K562 (cell line): ENCODE measurements around the gene PLBD1. TPM values are rescaled to one million over a fixed set of nuclear protein-coding genes. Genes with fewer than 3 reads are reported as not detected.

Experiments
- ATAC-seq: fragments of 200-7000 bp; cut with Tn5 transposase; 3 replicates; pipeline ENCODE4 v1.9.1; 2020; ENCODE audit warnings: moderate library complexity
- BruUV-seq: library from RNA; stranded (reverse); fragments of 400-500 nt; replicated peaks from 2 replicates; lab custom pipeline; 2021; lab: Mats Ljungman, UMichigan
- CTCF ChIA-PET: fragments of 300-600 bp; formaldehyde crosslinking; extraction: SDS; loops from one replicate; lab custom pipeline; 2021; ENCODE audit warnings: low intra/inter-chr PET ratio; lab: Yijun Ruan, JAX
- POLR2A ChIA-PET: fragments of 300-600, 350-650 bp; sonication (Branson Sonifier 250); formaldehyde crosslinking; extraction: SDS; loops from one replicate; lab custom pipeline; 2021; ENCODE audit warnings: antibody characterized with exemption, inconsistent platforms; lab: Yijun Ruan, JAX
- DNase-seq, 4 experiments: peaks; one replicate each; pipeline versions ENCODE4 v3.0.0 to v3.0.0-alpha.2; 2011 to 2018; ENCODE audit warnings: low spot score in 3 of 4, mixed read lengths in 3 of 4; ENCODE audit errors: extremely low read depth in 1 of 4
- FAIRE-seq: peaks from 2 replicates; lab custom pipeline; 2011; peaks lifted over from hg19 to GRCh38; lab: Jason Lieb, UNC
- H2AFZ ChIP-seq: 2 replicates; pipeline ENCODE4 v1.6.0; 2011; ENCODE audit warnings: low read depth, low read length, control low read depth, inconsistent platforms
- H3K27ac ChIP-seq: fragments of 200-600 bp; 3 replicates; pipeline ENCODE4 v1.8.0; 2011; ENCODE audit warnings: low read depth, mild to moderate bottlenecking, control low read depth, inconsistent platforms, low read length, moderate library complexity, mixed read lengths; ENCODE audit errors: extremely low read depth
- H3K27me3 ChIP-seq, 2 experiments: fragments of 300-600 bp in 1 of 2; 2 replicates in 1 of 2; 3 replicates in 1 of 2; pipeline versions ENCODE4 v1.6.0 to v1.8.0; 2011; ENCODE audit warnings: inconsistent platforms in 2 of 2, low read length in 2 of 2, mild to moderate bottlenecking in 1 of 2, mixed read lengths in 1 of 2, moderate library complexity in 1 of 2; ENCODE audit not compliant: control insufficient read depth in 2 of 2, insufficient read depth in 2 of 2
- H3K36me3 ChIP-seq: fragments of 300-600 bp; 3 replicates; pipeline ENCODE4 v1.8.0; 2011; ENCODE audit warnings: mild to moderate bottlenecking, low read length, inconsistent platforms; ENCODE audit not compliant: control insufficient read depth, insufficient read depth
- H3K4me1 ChIP-seq, 2 experiments: fragments of 200-600 bp in 1 of 2; replicated peaks in 1 of 2; 2 replicates in 1 of 2; 3 replicates in 1 of 2; pipeline versions ENCODE4 v1.5.1 to v1.8.0; 2011; ENCODE audit warnings: inconsistent platforms in 2 of 2, low read length in 2 of 2, mild to moderate bottlenecking in 1 of 2, mixed read lengths in 1 of 2, moderate library complexity in 1 of 2; ENCODE audit not compliant: control insufficient read depth in 2 of 2, insufficient read depth in 2 of 2
- H3K4me2 ChIP-seq: 2 replicates; pipeline ENCODE4 v1.6.1; 2011; ENCODE audit warnings: low read length, control low read depth, inconsistent platforms, mixed read lengths; ENCODE audit not compliant: insufficient read depth
- H3K4me3 ChIP-seq: fragments of 200-600 bp; sonication (generic), shearing (Covaris generic); 2 replicates; pipeline ENCODE4 v1.5.1; 2016; ENCODE audit warnings: control low read depth, inconsistent platforms
- H3K79me2 ChIP-seq: fragments of 200-600 bp; 3 replicates; pipeline ENCODE4 v1.8.0; 2011; ENCODE audit warnings: low read length, inconsistent platforms; ENCODE audit not compliant: control insufficient read depth, insufficient read depth
- H3K9ac ChIP-seq, 2 experiments: 2 replicates each; pipeline versions ENCODE4 v1.6.0 to v1.6.1; 2011; ENCODE audit warnings: low read depth in 2 of 2, low read length in 2 of 2, control low read depth in 1 of 2, inconsistent platforms in 1 of 2, mild to moderate bottlenecking in 1 of 2, mixed read lengths in 1 of 2; ENCODE audit not compliant: insufficient read depth in 1 of 2
- H3K9me1 ChIP-seq: one replicate; pipeline ENCODE4 v1.6.0; 2011; ENCODE audit warnings: inconsistent platforms, mild to moderate bottlenecking, low read length, moderate library complexity; ENCODE audit not compliant: control insufficient read depth, insufficient read depth
- H3K9me3 ChIP-seq: replicated peaks from 2 replicates; pipeline ENCODE4 v1.5.1; 2011; ENCODE audit warnings: low read depth, low read length, inconsistent platforms; ENCODE audit not compliant: control insufficient read depth, insufficient read depth
- H4K20me1 ChIP-seq: replicated peaks from 2 replicates; pipeline ENCODE4 v1.6.1; 2011; ENCODE audit warnings: low read length, inconsistent platforms, mixed read lengths; ENCODE audit not compliant: control insufficient read depth, insufficient read depth
- BRD9 ChIP-seq: fragments of 450-650 bp; IDR thresholded peaks from 2 replicates; pipeline ENCODE4 v1.6.1; 2018; ENCODE audit warnings: low read depth; ENCODE audit not compliant: partially characterized antibody
- CBX8 ChIP-seq: fragments of 200-600 bp; sonication (generic); IDR thresholded peaks from 2 replicates; pipeline ENCODE4 v1.6.1; 2012; ENCODE audit warnings: borderline replicate concordance, mixed run types, low read depth, mild to moderate bottlenecking, moderate library complexity, mixed read lengths, low read length, control low read depth, inconsistent platforms; ENCODE audit not compliant: poor library complexity, severe bottlenecking; ENCODE audit errors: extremely low read depth
- ELK1 ChIP-seq: sonication (generic); formaldehyde crosslinking; IDR thresholded peaks from 2 replicates; pipeline ENCODE4 v1.8.1; 2022; ENCODE audit warnings: missing genetic modification reagents
- ETV5 ChIP-seq: sonication (generic); formaldehyde crosslinking; IDR thresholded peaks from 2 replicates; pipeline ENCODE4 v1.4.0; 2020; ENCODE audit warnings: low read depth, mild to moderate bottlenecking, missing genetic modification reagents
- GABPB2 ChIP-seq: fragments of 250-450 bp; sonication (Bioruptor Pico); conservative IDR thresholded peaks from 2 replicates; pipeline ENCODE4 v1.5.1; 2021; ENCODE audit warnings: mild to moderate bottlenecking
- GTF2B ChIP-seq: IDR thresholded peaks from 2 replicates; pipeline ENCODE4 v1.6.1; 2011; ENCODE audit not compliant: insufficient read length; ENCODE audit errors: extremely low read depth
- HMG20B ChIP-seq: fragments of 250-450 bp; sonication (Bioruptor Pico); IDR thresholded peaks from 2 replicates; pipeline ENCODE4 v1.5.0; 2021; ENCODE audit warnings: mild to moderate bottlenecking
- NBN ChIP-seq: fragments of 450-650 bp; IDR thresholded peaks from 2 replicates; pipeline ENCODE4 v1.6.1; 2016; ENCODE audit warnings: low read depth, mild to moderate bottlenecking
- PML ChIP-seq: IDR thresholded peaks from 2 replicates; pipeline ENCODE4 v1.6.1; 2012; ENCODE audit warnings: low read length, inconsistent platforms
- POLR3G ChIP-seq: IDR thresholded peaks from 2 replicates; pipeline ENCODE4 v1.6.1; 2011; ENCODE audit not compliant: insufficient read length, insufficient replicate concordance; ENCODE audit errors: extremely low read depth
- ZBTB49 ChIP-seq: sonication (generic); formaldehyde crosslinking; IDR thresholded peaks from 2 replicates; pipeline ENCODE4 v1.8.0; 2022; ENCODE audit warnings: missing genetic modification reagents, mild to moderate bottlenecking, borderline replicate concordance
- ZBTB8A ChIP-seq: fragments of 450-650 bp; IDR thresholded peaks from 2 replicates; pipeline ENCODE4 v1.6.1; 2018; ENCODE audit warnings: mild to moderate bottlenecking, moderate library complexity; ENCODE audit not compliant: partially characterized antibody
- ZNF561 ChIP-seq: fragments of 450-650 bp; formaldehyde crosslinking; conservative IDR thresholded peaks from 2 replicates; pipeline ENCODE4 v1.4.0; 2020; ENCODE audit warnings: mild to moderate bottlenecking, moderate library complexity
- ZNF586 ChIP-seq: fragments of 450-650 bp; formaldehyde crosslinking; conservative IDR thresholded peaks from 2 replicates; pipeline ENCODE4 v1.4.0; 2020; ENCODE audit warnings: mild to moderate bottlenecking, moderate library complexity
- ZNF764 ChIP-seq: fragments of 250-450 bp; sonication (Bioruptor Pico); IDR thresholded peaks from 2 replicates; pipeline ENCODE4 v1.4.0; 2020; ENCODE audit warnings: low read depth, mild to moderate bottlenecking, moderate library complexity
- ZNF79 ChIP-seq: fragments of 250-450 bp; sonication (Bioruptor Pico); IDR thresholded peaks from 2 replicates; pipeline ENCODE4 v1.4.0; 2020; ENCODE audit warnings: low read depth, mild to moderate bottlenecking, moderate library complexity
- WGBS: fragments of 100-300 bp; shearing (Covaris generic); methylation state at CpG from one replicate; pipeline ENCODE4 v1.1.6; 2016; ENCODE audit warnings: low coverage, mixed read lengths; ENCODE audit not compliant: insufficient coverage; ENCODE audit errors: missing lambda C conversion rate; 5-methylcytosine and 5-hydroxymethylcytosine counted together
- in situ Hi-C: fragments of 300-500 bp; cut with MboI; formaldehyde crosslinking; loops from 4 replicates; pipeline ENCODE4 v1.15.0; 2018; ENCODE audit warnings: inconsistent platforms, mixed read lengths
- intact Hi-C: fragments of 100-400 bp; cut with micrococcal nuclease; formaldehyde crosslinking; loops from 2 replicates; pipeline ENCODE4 v1.14.2; 2022
- polyA plus RNA-seq, 8 experiments: library from polyadenylated mRNA; depleted of rRNA in 4 of 8; stranded (reverse) in 5 of 8; unstranded in 3 of 8; fragments of >200 nt; fragmentation: Nextera tagmentation in 2 of 8; fragmentation: Illumina TruSeq in 1 of 8; extraction: Ambion mirVana in 2 of 8; extraction: Trizol in 1 of 8; gene quantifications; 2 replicates each; pipeline versions ENCODE4 v1.2.1 to v1.2.3, GENCODE V29; 2011 to 2014; ENCODE audit warnings: inconsistent platforms in 1 of 8, missing spikeins in 1 of 8
- total RNA-seq, 7 experiments: library from RNA; depleted of rRNA in 6 of 7; stranded (reverse); fragments of >200 nt in 6 of 7; fragmentation: Illumina TruSeq in 2 of 7; extraction: Trizol in 2 of 7; gene quantifications; 2 replicates each; pipeline versions ENCODE4 v1.2.1 to v1.2.3, GENCODE V29; 2011 to 2021; ENCODE audit warnings: low replicate concordance in 1 of 7

PLBD1 gene
- total and polyA plus RNA-seq, 9 of the 15 experiments (the other 6 are each of a cell fraction or from before 2014, with no cell fraction given) = 7.1 to 37.0 (median 20.6) TPM

GRCh38 chr12:14510574-14510973 lies 57.1 kb downstream of the PLBD1 start:
- ChIA-PET CTCF (no interaction called here), POLR2A (no interaction called here)
- H4K20me1 ChIP-seq = no peaks in the 10 kb centered on the region
- H3K4me1 ChIP-seq = no peaks in the 10 kb centered on the region; a peak in 1 of 5 replicates
- no peak overlapping the region for H3K4me2 ChIP-seq
- no TSS peak for BruUV-seq
- WGBS = 42% methylated on average over 3 of the region's 3 CpGs
- DNase-seq (no peak), FAIRE-seq (no peak), ATAC-seq (no peak)
- H3K9me1 ChIP-seq = no peaks in the 10 kb centered on the region
- in situ Hi-C loops (no loop called here), intact Hi-C loops (no loop called here)
- H3K27ac ChIP-seq = no peak overlapping the region
- no peak overlapping the region for H3K4me3 ChIP-seq
- H3K27me3 ChIP-seq = no peaks in the 10 kb centered on the region
- no peak overlapping the region for H2AFZ ChIP-seq
- H3K9ac ChIP-seq = no peak overlapping the region
- peaks cover 14% of the 10 kb centered on the region; the same call in 1 of the 3 replicates for H3K36me3 ChIP-seq
- H3K9me3 ChIP-seq = no peaks in the 10 kb centered on the region
- no peaks in the 10 kb centered on the region for H3K79me2 ChIP-seq
- TF ChIP-seq GTF2B = no peak
- TF ChIP-seq PML = no peak
- no peak for TF ChIP-seq GABPB2 (CRISPR knock-in tag)
- no peak for TF ChIP-seq ZNF586 (CRISPR knock-in tag)
- TF ChIP-seq ZBTB8A = no peak
- no peak for TF ChIP-seq CBX8
- TF ChIP-seq ZNF79 = no peak
- no peak for TF ChIP-seq NBN
- TF ChIP-seq ELK1 (CRISPR knock-in tag) = no peak
- no peak for TF ChIP-seq ZBTB49
- no peak for TF ChIP-seq ETV5 (CRISPR knock-in tag)
- TF ChIP-seq POLR3G = no peak
- no peak for TF ChIP-seq ZNF561 (CRISPR knock-in tag)
- TF ChIP-seq HMG20B (CRISPR knock-in tag) = no peak
- TF ChIP-seq ZNF764 (CRISPR knock-in tag) = no peak
- TF ChIP-seq BRD9 = no peak
